HG03460 (cell line): ENCODE measurements around the gene DMD.

ENCODE experiments used
- ATAC-seq: cut with Tn5 transposase; IDR thresholded peaks from one replicate; pipeline ENCODE4 v1.9.1; 2021; ENCODE audit not compliant: unreplicated experiment

Gene DMD

GRCh38 chrX:31092476-31092875 lies 2118.9 kb downstream of the DMD start:
- no peak for ATAC-seq

DNA sequence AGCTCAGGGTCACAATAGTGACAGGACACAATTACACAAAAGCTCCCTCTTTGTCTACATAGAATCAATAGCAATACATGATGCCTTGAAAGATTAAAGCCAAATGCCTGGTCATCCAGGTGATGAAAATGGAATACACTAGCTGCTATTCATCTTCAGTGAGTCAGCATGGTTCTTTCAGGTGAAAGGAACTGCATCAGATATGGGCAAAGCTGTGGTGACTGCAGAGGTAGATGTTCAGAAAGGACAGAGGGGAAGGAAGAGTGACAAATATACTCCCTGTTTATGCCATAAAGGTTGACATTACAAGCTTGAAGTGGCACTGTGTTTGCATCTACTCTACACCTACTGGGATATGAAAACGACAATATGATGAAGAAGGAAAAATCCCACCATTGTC lies 2119.5 kb downstream of the DMD start:
- ATAC-seq, result no peak

DNA sequence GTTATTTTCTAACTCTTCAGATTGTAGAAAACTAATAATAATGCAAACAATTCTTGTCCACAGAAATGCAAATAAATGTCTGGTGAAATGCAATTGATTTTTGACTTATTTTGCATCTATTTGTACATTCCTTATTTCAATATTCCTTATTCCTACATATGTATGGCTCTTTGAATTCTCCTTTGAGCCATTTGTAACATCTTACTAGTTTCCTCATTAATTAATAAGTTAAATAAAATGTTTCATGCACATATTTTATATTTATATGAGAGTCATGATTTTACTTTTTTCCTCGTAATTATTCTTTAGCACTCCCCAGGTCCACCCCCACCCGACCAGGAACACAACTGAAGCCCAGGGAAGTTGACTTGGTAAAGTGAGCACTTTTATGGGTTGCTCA lies 2136.8 kb downstream of the DMD start:
- ATAC-seq, result no peak

- ATAC-seq, result no peak
Observed at GRCh38 chrX:31071725-31072124, 2139.6 kb downstream of the DMD start, which contains the start of gene FTHL17. TSS of gene FTHL17 (minus strand) at chrX:31072041. CDS start at chrX:31071953, 88 bp downstream.

DNA sequence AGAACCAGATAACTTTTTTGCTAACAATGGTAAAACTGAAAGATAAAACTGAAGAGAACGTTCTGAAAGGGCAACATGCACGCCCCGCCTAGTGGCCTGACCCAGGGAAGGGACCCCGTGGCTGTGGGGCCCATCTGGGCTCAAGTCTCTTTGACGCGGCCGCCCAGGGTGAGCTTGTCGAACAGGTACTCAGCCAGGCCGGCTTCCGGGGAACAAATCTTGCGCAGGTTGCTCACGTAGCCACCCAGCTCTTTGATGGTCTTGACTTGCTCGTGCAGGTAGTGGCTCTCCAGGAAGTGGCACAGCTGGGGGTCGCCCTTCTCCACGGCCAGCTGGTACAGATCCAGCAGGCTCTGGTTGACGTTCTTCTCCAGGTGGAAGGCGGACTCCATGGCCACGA lies 2140.1 kb downstream of the DMD start:
- no peak for ATAC-seq

- ATAC-seq, result peak; percentile 83
Observed at GRCh38 chrX:31070057-31070468, 2141.3 kb downstream of the DMD start.
